Duodenal mucosa (tissue), 2 donors: ENCODE measurements around the gene FGF22.
A peak's percentile ranks its signal among the peaks of the same experiment; 100 is the strongest.

Source experiments
- H3K27ac ChIP-seq: one replicate; pipeline ENCODE4 v1.7.0; 2013; ENCODE audit warnings: low read depth, low read length
- H3K27me3 ChIP-seq, 2 donors: one replicate each; pipeline ENCODE4 v1.7.0; 2013; ENCODE audit warnings: low read length in 2 of 2, control low read depth in 1 of 2; ENCODE audit not compliant: insufficient read depth in 2 of 2, control insufficient read depth in 1 of 2
- H3K36me3 ChIP-seq, 2 donors: one replicate each; pipeline ENCODE4 v1.7.0; 2013; ENCODE audit warnings: low read length in 2 of 2, control low read depth in 1 of 2; ENCODE audit not compliant: insufficient read depth in 2 of 2, control insufficient read depth in 1 of 2
- H3K4me1 ChIP-seq, 2 donors: one replicate each; pipeline ENCODE4 v1.7.0; 2013; ENCODE audit warnings: low read length in 2 of 2, control low read depth in 1 of 2; ENCODE audit not compliant: insufficient read depth in 2 of 2, control insufficient read depth in 1 of 2
- H3K4me3 ChIP-seq, 2 donors: one replicate each; pipeline ENCODE4 v1.7.0; 2013; ENCODE audit warnings: low read length in 2 of 2, low read depth in 1 of 2
- H3K9ac ChIP-seq, 2 donors: one replicate each; pipeline ENCODE4 v1.7.0; 2013; ENCODE audit warnings: low read length in 2 of 2, low read depth in 1 of 2
- H3K9me3 ChIP-seq, 2 donors: one replicate each; pipeline ENCODE4 v1.7.0; 2013; ENCODE audit warnings: low read length in 2 of 2, control low read depth in 1 of 2; ENCODE audit not compliant: control insufficient read depth in 1 of 2

The FGF22 gene

DNA sequence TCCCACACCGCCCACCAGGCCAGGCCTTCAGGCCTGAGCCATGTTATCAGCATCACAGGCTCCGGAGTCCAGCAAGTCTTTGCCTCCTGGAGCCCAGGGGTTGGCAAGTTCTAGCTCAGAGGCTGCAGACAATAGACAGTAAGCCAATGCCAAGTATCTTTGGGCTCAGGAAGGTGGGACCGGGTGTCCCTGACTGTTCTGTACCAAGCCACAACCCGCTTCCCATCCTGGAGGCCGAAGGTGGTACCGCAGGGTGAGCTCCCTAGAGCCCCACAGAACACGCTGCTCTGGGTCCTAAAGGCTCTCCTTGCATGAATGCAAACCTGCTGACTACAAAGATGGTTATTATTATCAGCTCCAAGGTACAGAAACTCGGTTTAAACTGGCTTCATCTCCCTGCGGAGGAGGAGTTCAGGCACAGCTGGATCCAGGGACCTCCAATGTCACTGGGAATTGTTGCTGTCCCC, 31.0 kb downstream of the FGF22 start:
- Histone ChIP-seq H3K9ac (no peak overlapping the region), H3K36me3 (no peaks in the 10 kb centered on the region), H3K9me3 (no peaks in the 10 kb centered on the region), H3K4me1 (peaks cover 0 to 5% of the 10 kb centered on the region in 2 donors), H3K4me3 (no peak overlapping the region), H3K27me3 (peaks cover 8 to 24% of the 10 kb centered on the region in 2 donors), H3K27ac (no peak overlapping the region)

DNA sequence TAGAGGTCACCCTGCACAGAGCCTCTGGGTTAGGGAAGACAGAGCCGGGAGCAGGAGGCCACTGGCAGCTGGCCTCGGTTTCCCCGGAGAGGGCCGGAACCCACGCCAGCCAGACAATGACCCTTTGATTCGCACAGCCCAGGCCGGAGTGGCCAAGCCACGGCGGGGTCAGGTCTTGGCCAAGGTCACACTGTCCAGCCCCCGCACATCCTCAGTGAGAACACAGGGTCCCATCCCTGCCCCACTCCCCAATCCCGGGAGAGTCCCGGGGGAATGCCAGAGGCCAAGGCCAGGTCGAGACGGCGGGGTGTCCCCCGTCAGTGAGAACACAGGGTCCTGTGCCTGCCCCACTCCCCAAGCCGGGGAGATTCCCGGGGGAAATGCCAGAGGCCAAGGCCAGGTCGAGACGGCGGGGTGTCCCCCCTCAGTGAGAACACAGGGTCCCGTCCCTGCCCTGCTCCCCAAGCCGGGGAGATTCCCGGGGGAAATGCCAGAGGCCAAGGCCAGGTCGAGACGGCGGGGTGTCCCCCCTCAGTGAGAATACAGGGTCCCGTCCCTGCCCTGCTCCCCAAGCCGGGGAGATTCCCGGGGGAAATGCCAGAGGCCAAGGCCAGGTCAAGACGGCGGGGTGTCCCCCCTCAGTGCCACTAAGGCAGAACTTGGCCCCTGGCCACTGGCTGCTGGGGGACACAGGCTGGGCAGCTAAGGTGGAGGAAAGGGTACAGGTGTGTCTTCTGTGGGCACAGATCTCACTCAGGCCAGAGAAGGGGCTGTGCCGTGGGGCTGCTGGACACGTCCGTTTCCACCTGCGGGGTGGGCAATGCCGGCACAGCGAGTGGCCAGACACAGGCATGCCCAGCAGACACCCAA, 34.8 kb downstream of the FGF22 start:
- Histone ChIP-seq H3K4me3 (no peak overlapping the region), H3K4me1 (peaks cover 6 to 13% of the 10 kb centered on the region in 2 donors), H3K36me3 (no peaks in the 10 kb centered on the region), H3K9me3 (no peaks in the 10 kb centered on the region), H3K27ac (no peak overlapping the region), H3K27me3 (peaks cover 24 to 33% of the 10 kb centered on the region in 2 donors), H3K9ac (no peak overlapping the region)

DNA sequence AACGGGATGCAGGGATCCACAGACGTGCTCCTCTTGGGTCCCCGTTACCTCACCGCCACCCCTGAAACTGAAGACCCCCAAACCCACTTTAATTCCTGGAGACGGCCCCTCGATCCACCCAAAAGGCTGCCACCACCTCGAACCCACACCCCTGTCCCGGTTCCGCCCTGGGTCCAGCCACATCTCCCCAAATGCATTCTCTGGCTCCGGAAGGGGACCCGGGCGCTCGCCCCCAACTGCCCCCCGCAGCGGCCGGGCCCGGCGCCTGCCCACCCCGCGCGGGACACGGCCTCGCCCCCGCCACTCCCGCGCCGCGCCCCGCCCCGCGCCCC, 36.3 kb downstream of the FGF22 start:
- H3K36me3 ChIP-seq, result no peaks in the 10 kb centered on the region
- peaks cover 6 to 15% of the 10 kb centered on the region in 2 donors for H3K4me1 ChIP-seq
- no peak overlapping the region for H3K27ac ChIP-seq
- H3K4me3 ChIP-seq, result peak overlapping the region in 1 of 2 donors; percentile 16
- H3K9me3 ChIP-seq, result no peaks in the 10 kb centered on the region
- H3K9ac ChIP-seq, result no peak overlapping the region
- peaks cover 24 to 29% of the 10 kb centered on the region in 2 donors for H3K27me3 ChIP-seq

- peaks cover 24 to 28% of the 10 kb centered on the region in 2 donors for H3K27me3 ChIP-seq
- peak within 1 kb of the TSS; percentile 41 for H3K27ac ChIP-seq
- H3K9ac ChIP-seq, result peak within 1 kb of the TSS; percentile 2 to 69
- H3K9me3 ChIP-seq, result no peaks in the 10 kb centered on the region
- no peaks in the 10 kb centered on the region for H3K36me3 ChIP-seq
- peaks cover 6 to 18% of the 10 kb centered on the region in 2 donors for H3K4me1 ChIP-seq
- peak within 1 kb of the TSS; percentile 48 for H3K4me3 ChIP-seq
These were observed 36.8 kb downstream of the FGF22 start, which contains the start of gene FSTL3 for GRCh38 chr19:676339-677105. TSS of gene FSTL3 (plus strand) at chr19:676392. CDS start at chr19:676424, 32 bp downstream.

DNA sequence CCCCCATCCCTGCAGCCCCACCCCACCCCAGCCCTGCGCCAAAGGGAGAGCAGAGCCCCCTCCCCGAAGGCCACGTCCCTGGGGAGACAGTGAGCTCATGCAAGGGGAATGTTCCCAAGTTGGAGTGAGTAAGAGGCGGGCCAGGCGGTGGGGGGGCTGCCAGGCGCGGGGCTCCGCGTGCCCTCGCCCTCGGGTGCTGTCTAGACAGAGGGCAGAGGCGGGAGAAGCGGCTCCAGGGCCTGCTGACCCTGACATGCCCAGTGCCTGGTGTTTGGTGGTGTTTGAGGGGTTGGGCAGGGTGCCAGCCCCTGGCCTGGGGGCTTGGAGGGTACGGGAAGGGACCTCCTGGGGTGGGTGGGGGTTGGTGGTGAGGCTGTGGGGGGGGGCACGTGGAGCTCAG, 37.5 kb downstream of the FGF22 start:
- no peaks in the 10 kb centered on the region for H3K36me3 ChIP-seq
- H3K4me1 ChIP-seq, result peaks cover 6 to 18% of the 10 kb centered on the region in 2 donors
- H3K27ac ChIP-seq, result no peak overlapping the region
- H3K9ac ChIP-seq, result peak overlapping the region in 1 of 2 donors; percentile 69
- peak overlapping the region in 1 of 2 donors; percentile 48 for H3K4me3 ChIP-seq
- H3K27me3 ChIP-seq, result peaks cover 24 to 26% of the 10 kb centered on the region in 2 donors
- H3K9me3 ChIP-seq, result no peaks in the 10 kb centered on the region

DNA sequence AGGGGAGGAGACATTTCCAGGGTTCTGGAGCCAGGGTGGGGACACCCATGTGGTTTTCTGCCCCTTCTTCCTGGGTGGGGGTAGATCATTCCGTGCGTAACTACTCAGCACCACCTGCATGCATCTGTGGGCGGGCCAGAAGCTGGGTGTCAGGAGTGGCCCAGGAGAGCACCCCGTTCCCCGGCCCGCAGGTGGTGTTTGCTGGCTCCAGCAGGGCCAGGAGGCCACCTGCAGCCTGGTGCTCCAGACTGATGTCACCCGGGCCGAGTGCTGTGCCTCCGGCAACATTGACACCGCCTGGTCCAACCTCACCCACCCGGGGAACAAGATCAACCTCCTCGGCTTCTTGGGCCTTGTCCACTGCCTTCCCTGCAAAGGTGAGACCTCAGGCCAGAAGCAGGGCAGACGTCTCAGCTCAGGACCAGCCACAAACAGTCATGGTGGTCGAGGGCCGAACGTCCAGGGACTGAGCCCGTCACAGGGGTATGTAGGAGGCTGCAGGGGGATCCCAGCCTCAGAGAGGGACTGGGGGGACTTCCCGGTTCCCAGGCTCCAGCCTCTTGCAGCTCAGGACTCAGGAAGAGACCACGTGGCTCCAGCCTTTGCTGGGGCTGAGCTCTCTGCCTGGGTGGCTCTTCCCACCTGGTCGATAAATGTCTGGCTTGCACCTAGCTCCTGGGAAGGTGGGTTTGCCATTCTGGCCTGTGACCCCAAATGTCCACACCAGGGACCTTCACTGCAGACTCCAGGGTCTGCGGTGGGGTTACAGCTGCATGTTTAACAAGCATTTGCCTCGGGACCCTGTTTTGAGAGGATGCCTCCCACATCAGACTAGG, 38.1 kb downstream of the FGF22 start:
- Histone ChIP-seq H3K27me3 (peaks cover 24 to 26% of the 10 kb centered on the region in 2 donors), H3K9me3 (no peaks in the 10 kb centered on the region), H3K4me1 (peaks cover 6 to 18% of the 10 kb centered on the region in 2 donors), H3K9ac (peak overlapping the region; percentile 6 to 19), H3K4me3 (no peak overlapping the region), H3K36me3 (no peaks in the 10 kb centered on the region), H3K27ac (no peak overlapping the region)

GRCh38 chr19:678791-679388, 39.2 kb downstream of the FGF22 start:
- H3K36me3 ChIP-seq, result no peaks in the 10 kb centered on the region
- H3K27ac ChIP-seq, result no peak overlapping the region
- H3K9ac ChIP-seq, result no peak overlapping the region
- peaks cover 24 to 26% of the 10 kb centered on the region in 2 donors for H3K27me3 ChIP-seq
- no peak overlapping the region for H3K4me3 ChIP-seq
- peaks cover 6 to 18% of the 10 kb centered on the region in 2 donors for H3K4me1 ChIP-seq
- no peaks in the 10 kb centered on the region for H3K9me3 ChIP-seq

GRCh38 chr19:679418-680286, 40.0 kb downstream of the FGF22 start:
- Histone ChIP-seq H3K9me3 (no peaks in the 10 kb centered on the region), H3K9ac (peak overlapping the region; percentile 33 to 51), H3K4me1 (peaks cover 6 to 18% of the 10 kb centered on the region in 2 donors), H3K27ac (peak overlapping the region; percentile 84), H3K27me3 (peaks cover 19 to 24% of the 10 kb centered on the region in 2 donors), H3K4me3 (peak overlapping the region; percentile 47 to 57), H3K36me3 (no peaks in the 10 kb centered on the region)
